ENCODE measurements around the gene OR6A2.
"Not testable (repeated sequence)": the region's sequence is repeated elsewhere in the genome, so short reads cannot be mapped to it uniquely, and the experiment has no call there.

The OR6A2 gene

GRCh38 chr11:6799402-6799801 is at the start of gene OR6A2:
Gene OR6A2, minus strand, starts transcription at chr11:6799689. Its CDS starts 3,981 bp downstream, at chr11:6795708.
- H3K4me3 ChIP-seq (ENCODE audit: low read length): no peak within 1 kb of the TSS
- no peak for TF ChIP-seq ZNF274 (IDR thresholded peaks at IDR 0.05; ENCODE audit: low read depth, low read length)

- no peak within 1 kb of the TSS for H3K4me3 ChIP-seq (ENCODE audit: low read length)
- no peak for TF ChIP-seq ZNF274 (IDR thresholded peaks at IDR 0.05; ENCODE audit: low read depth, low read length)
Observed at GRCh38 chr11:6845383-6845782, 45.9 kb upstream of the OR6A2 start, which contains the start of gene OR10A5. Gene OR10A5, plus strand, starts transcription at chr11:6845683. Its CDS starts 0 bp downstream, at chr11:6845683.

GRCh38 chr11:6844356-6844755 is 44.9 kb upstream of the OR6A2 start:
- no peak for TF ChIP-seq ZNF274 (IDR thresholded peaks at IDR 0.05; ENCODE audit: low read depth, low read length)
- no peak overlapping the region for H3K4me3 ChIP-seq (ENCODE audit: low read length)

- H3K4me3 ChIP-seq (ENCODE audit: low read length): no peak overlapping the region
- no peak for TF ChIP-seq ZNF274 (IDR thresholded peaks at IDR 0.05; ENCODE audit: low read depth, low read length)
Observed at GRCh38 chr11:6843670-6844069, 44.2 kb upstream of the OR6A2 start.

- TF ChIP-seq ZNF274 (IDR thresholded peaks at IDR 0.05; ENCODE audit: low read depth, low read length): no peak
- H3K4me3 ChIP-seq (ENCODE audit: low read length): no peak overlapping the region
Observed at GRCh38 chr11:6841694-6842093, 42.2 kb upstream of the OR6A2 start.

GRCh38 chr11:6834021-6834420 is 34.5 kb upstream of the OR6A2 start:
- H3K4me3 ChIP-seq (ENCODE audit: low read length): no peak overlapping the region
- TF ChIP-seq ZNF274 (IDR thresholded peaks at IDR 0.05; ENCODE audit: low read depth, low read length): no peak

GRCh38 chr11:6833356-6833755 is 33.9 kb upstream of the OR6A2 start:
- H3K4me3 ChIP-seq (ENCODE audit: low read length): no peak overlapping the region
- TF ChIP-seq ZNF274 (IDR thresholded peaks at IDR 0.05; ENCODE audit: low read depth, low read length): no peak

- no peak for TF ChIP-seq ZNF274 (IDR thresholded peaks at IDR 0.05; ENCODE audit: low read depth, low read length)
- no peak overlapping the region for H3K4me3 ChIP-seq (ENCODE audit: low read length)
Observed at GRCh38 chr11:6828103-6828502, 28.6 kb upstream of the OR6A2 start.

- TF ChIP-seq ZNF274 (IDR thresholded peaks at IDR 0.05; ENCODE audit: low read depth, low read length): no peak
- H3K4me3 ChIP-seq (ENCODE audit: low read length): no peak overlapping the region
Observed at GRCh38 chr11:6825231-6825744, 25.8 kb upstream of the OR6A2 start.

GRCh38 chr11:6824136-6824823 is 24.8 kb upstream of the OR6A2 start:
- TF ChIP-seq ZNF274 (IDR thresholded peaks at IDR 0.05; ENCODE audit: low read depth, low read length): no peak
- no peak overlapping the region for H3K4me3 ChIP-seq (ENCODE audit: low read length)

GRCh38 chr11:6818967-6819366 is 19.5 kb upstream of the OR6A2 start:
- no peak overlapping the region for H3K4me3 ChIP-seq (ENCODE audit: low read length)

GRCh38 chr11:6817694-6818093 is 18.2 kb upstream of the OR6A2 start:
- no peak for TF ChIP-seq ZNF274 (IDR thresholded peaks at IDR 0.05; ENCODE audit: low read depth, low read length)
- H3K4me3 ChIP-seq (ENCODE audit: low read length): no peak overlapping the region

More at GRCh38 chr11:6818967-6819366, 19.5 kb upstream of the OR6A2 start:
- TF ChIP-seq ZNF274 (IDR thresholded peaks at IDR 0.05; ENCODE audit: low read depth, low read length): no peak

- TF ChIP-seq ZNF274 (IDR thresholded peaks at IDR 0.05; ENCODE audit: low read depth, low read length): no peak
- no peak overlapping the region for H3K4me3 ChIP-seq (ENCODE audit: low read length)
Observed at GRCh38 chr11:6813656-6814055, 14.2 kb upstream of the OR6A2 start.

- H3K4me3 ChIP-seq (ENCODE audit: low read length): no peak overlapping the region
- TF ChIP-seq ZNF274 (IDR thresholded peaks at IDR 0.05; ENCODE audit: low read depth, low read length): no peak
Observed at GRCh38 chr11:6812390-6813005, 13.0 kb upstream of the OR6A2 start.

- not testable (repeated sequence) for H3K4me3 ChIP-seq (ENCODE audit: low read length)
Observed at GRCh38 chr11:6801075-6801474, 1.6 kb upstream of the OR6A2 start.

Measured in GM08714 (cell line).